ENCODE measurements around the gene GAS6.
A peak's percentile ranks its signal among the peaks of the same experiment; 100 is the strongest.

The GAS6 gene

GRCh38 chr13:113832631-113833030, 31.2 kb downstream of the GAS6 start (continued):
- TF ChIP-seq ZNF133 (tag by site-specific recombination; IDR thresholded peaks at IDR 0.05): no peak
- no peak for TF ChIP-seq ZNF521 (tag by site-specific recombination; IDR thresholded peaks at IDR 0.05)
- no peak for TF ChIP-seq PRDM10 (tag by site-specific recombination; IDR thresholded peaks at IDR 0.05)
- TF ChIP-seq YY2 (tag by site-specific recombination; IDR thresholded peaks at IDR 0.05): no peak
- no peak for TF ChIP-seq ZNF248 (tag by site-specific recombination; IDR thresholded peaks at IDR 0.05)
- TF ChIP-seq ZNF155 (tag by site-specific recombination; IDR thresholded peaks at IDR 0.05): no peak
- TF ChIP-seq, protein P1, sequence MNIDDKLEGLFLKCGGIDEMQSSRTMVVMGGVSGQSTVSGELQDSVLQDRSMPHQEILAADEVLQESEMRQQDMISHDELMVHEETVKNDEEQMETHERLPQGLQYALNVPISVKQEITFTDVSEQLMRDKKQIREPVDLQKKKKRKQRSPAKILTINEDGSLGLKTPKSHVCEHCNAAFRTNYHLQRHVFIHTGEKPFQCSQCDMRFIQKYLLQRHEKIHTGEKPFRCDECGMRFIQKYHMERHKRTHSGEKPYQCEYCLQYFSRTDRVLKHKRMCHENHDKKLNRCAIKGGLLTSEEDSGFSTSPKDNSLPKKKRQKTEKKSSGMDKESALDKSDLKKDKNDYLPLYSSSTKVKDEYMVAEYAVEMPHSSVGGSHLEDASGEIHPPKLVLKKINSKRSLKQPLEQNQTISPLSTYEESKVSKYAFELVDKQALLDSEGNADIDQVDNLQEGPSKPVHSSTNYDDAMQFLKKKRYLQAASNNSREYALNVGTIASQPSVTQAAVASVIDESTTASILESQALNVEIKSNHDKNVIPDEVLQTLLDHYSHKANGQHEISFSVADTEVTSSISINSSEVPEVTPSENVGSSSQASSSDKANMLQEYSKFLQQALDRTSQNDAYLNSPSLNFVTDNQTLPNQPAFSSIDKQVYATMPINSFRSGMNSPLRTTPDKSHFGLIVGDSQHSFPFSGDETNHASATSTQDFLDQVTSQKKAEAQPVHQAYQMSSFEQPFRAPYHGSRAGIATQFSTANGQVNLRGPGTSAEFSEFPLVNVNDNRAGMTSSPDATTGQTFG (tag by site-specific recombination; IDR thresholded peaks at IDR 0.05; ENCODE audit: borderline replicate concordance): no peak
- TF ChIP-seq, protein P2, sequence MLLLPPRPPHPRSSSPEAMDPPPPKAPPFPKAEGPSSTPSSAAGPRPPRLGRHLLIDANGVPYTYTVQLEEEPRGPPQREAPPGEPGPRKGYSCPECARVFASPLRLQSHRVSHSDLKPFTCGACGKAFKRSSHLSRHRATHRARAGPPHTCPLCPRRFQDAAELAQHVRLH (tag by site-specific recombination; IDR thresholded peaks at IDR 0.05): no peak
- TF ChIP-seq ZNF24 (tag by site-specific recombination; IDR thresholded peaks at IDR 0.05): no peak
- TF ChIP-seq ZBTB48 (tag by site-specific recombination; IDR thresholded peaks at IDR 0.05): no peak
- TF ChIP-seq, protein P3, sequence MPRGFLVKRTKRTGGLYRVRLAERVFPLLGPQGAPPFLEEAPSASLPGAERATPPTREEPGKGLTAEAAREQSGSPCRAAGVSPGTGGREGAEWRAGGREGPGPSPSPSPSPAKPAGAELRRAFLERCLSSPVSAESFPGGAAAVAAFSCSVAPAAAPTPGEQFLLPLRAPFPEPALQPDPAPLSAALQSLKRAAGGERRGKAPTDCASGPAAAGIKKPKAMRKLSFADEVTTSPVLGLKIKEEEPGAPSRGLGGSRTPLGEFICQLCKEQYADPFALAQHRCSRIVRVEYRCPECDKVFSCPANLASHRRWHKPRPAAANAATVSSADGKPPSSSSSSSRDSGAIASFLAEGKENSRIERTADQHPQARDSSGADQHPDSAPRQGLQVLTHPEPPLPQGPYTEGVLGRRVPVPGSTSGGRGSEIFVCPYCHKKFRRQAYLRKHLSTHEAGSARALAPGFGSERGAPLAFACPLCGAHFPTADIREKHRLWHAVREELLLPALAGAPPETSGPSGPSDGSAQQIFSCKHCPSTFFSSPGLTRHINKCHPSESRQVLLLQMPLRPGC (tag by site-specific recombination; IDR thresholded peaks at IDR 0.05): no peak
- no peak for TF ChIP-seq ZNF629 (tag by site-specific recombination; IDR thresholded peaks at IDR 0.05)
- TF ChIP-seq ZNF560 (tag by site-specific recombination; IDR thresholded peaks at IDR 0.05; ENCODE audit: borderline replicate concordance): no peak

- CTCF ChIA-PET: no interaction called here
- Histone ChIP-seq H3K9me3 (ENCODE audit: control insufficient read depth, insufficient read depth, low read depth, low read length) (no peaks in the 10 kb centered on the region), H3K4me1 (ENCODE audit: control insufficient read depth, insufficient read depth, low read length) (peaks cover 3% of the 10 kb centered on the region), H3K27ac (ENCODE audit: extremely low read depth, low read depth, low read length) (no peak overlapping the region), H3K36me3 (ENCODE audit: control insufficient read depth in 2 of 2, insufficient read depth in 1 of 2, low read length in 2 of 2) (peaks cover 0 to 20% of the 10 kb centered on the region in 2 experiments; a peak in 1 of 3 replicates), H3K4me3 (ENCODE audit: low read depth, low read length) (no peak overlapping the region)
- POLR2A ChIA-PET: no interaction called here
- TF ChIP-seq ZNF571 (tag by site-specific recombination; IDR thresholded peaks at IDR 0.05) (no peak), ZNF10 (tag by site-specific recombination; IDR thresholded peaks at IDR 0.05) (no peak), BCL11A (tag by site-specific recombination; IDR thresholded peaks at IDR 0.05; ENCODE audit: low read depth) (0 out of 2 replicates have a peak, but pooled peaks have one; percentile 36), BCL11B (tag by site-specific recombination; IDR thresholded peaks at IDR 0.05; ENCODE audit: low read depth) (0 out of 2 replicates have a peak, but pooled peaks have one; percentile 28), ZNF610 (tag by site-specific recombination; IDR thresholded peaks at IDR 0.05; ENCODE audit: borderline replicate concordance) (no peak)
Measured at GRCh38 chr13:113832205-113832604, 31.7 kb downstream of the GAS6 start.

All from HEK293 (cell line).